ENCODE data around the gene CD84. TPM values are rescaled to one million over a fixed set of nuclear protein-coding genes. Genes with fewer than 3 reads are reported as not detected.
A peak's percentile ranks its signal among the peaks of the same experiment; 100 is the strongest.

The CD84 gene
- total and polyA plus RNA-seq, 4 experiments from 2014 or later: 15.9 to 98.9 (median 65.6) TPM

DNA sequence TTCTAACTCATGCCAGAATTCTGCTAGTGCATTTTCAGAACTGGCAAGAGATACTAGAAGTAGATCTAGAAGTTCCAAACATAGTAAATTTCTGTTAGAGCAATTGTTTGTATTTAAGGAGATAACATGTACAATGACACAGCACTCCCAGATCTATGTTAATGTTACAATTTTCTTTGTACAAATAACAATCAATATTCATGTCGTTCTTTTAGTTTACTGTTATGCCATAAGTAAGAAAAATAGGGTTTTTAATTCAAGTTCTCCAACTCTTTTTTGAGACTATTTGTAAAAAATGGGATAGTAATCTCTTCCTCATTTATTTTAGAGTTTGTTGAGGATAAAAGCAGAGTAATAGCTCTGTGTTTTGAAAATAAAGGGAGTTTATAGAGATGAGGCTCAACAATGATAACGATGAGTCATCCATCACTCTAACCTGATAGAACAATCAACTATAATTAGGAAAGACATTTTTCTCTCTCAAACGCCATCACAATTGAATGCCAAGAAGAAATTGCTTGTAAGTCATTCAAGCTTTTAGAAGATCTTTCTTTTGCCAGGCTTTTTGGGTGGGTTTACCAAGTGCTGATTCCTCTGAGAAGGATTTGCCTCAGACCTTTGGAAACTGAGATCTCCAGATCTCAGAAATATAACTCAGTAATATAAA is 638 bp downstream of the CD84 start:
- Histone ChIP-seq H3K4me3 (ENCODE audit: low read length in 2 of 2) (peak overlapping the region; percentile 73 to 80), H3K4me1 (ENCODE audit: insufficient read depth, low read length) (peaks cover 67% of the 10 kb centered on the region), H3K9me3 (ENCODE audit: control insufficient read depth in 1 of 2, low read length in 2 of 2) (no peaks in the 10 kb centered on the region), H3K27me3 (ENCODE audit: insufficient read depth, low read length) (no peaks in the 10 kb centered on the region), H3K27ac (ENCODE audit: low read depth, low read length) (peak overlapping the region; percentile 68), H3K36me3 (ENCODE audit: insufficient read depth, low read length) (no peaks in the 10 kb centered on the region)
- CTCF ChIA-PET (ENCODE audit: partially characterized antibody): interaction anchor here (0.6 to 5.1 kb wide), 13 partner anchors 12 to 150 kb away, joined by 3 to 35 read pairs (median 7); no protein-coding TSS in a partner anchor
- peak overlapping the region; percentile 88 to 98 (median 94) for H3K4me3 Mint-ChIP-seq
- DNase-seq: no peak
- no peaks in the 10 kb centered on the region for H3K27me3 Mint-ChIP-seq
- peaks cover 0 to 10% (median 4%) of the 10 kb centered on the region in 8 donors for H3K9me3 Mint-ChIP-seq
- H3K27ac Mint-ChIP-seq: peak overlapping the region; percentile 94 to 98 (median 95)
- H3K36me3 Mint-ChIP-seq: peaks cover 5 to 9% of the 10 kb centered on the region in 2 donors
- POLR2A ChIA-PET (ENCODE audit: partially characterized antibody): interaction anchor here (0.6 to 18.0 kb wide), 16 partner anchors 9 to 150 kb away, joined by 3 to 639 read pairs (median 6); partner anchors contain the start of gene SLAMF6
- H3K4me1 Mint-ChIP-seq: peaks cover 63 to 88% (median 72%) of the 10 kb centered on the region in 4 donors
- intact Hi-C loops (cut with micrococcal nuclease): loop anchor here (1.0 kb wide), 1 partner anchor 10 kb away; no protein-coding TSS in a partner anchor

DNA sequence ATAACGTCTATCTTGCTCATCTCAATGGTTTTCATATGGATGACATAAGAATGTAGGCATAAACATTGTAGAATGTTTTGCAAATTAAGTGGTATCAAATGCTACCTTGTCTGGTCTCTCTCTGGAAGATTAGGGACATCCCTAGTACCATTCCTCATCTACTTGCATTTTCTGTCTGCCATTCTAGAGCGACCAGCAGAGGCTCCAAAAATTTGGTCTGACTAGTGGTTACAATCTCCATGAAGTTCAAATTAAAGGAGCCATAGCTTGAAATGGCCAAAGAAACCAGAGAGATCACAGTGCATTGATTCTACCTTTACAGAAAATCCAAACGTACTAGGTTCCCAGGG is 1.1 kb downstream of the CD84 start:
- H3K4me3 ChIP-seq (ENCODE audit: low read length in 2 of 2): peak overlapping the region; percentile 73 to 80
- peaks cover 72% of the 10 kb centered on the region for H3K4me1 ChIP-seq (ENCODE audit: insufficient read depth, low read length)
- CTCF ChIA-PET (ENCODE audit: partially characterized antibody): interaction anchor here (0.6 to 5.1 kb wide), 15 partner anchors 10 to 149 kb away, joined by 3 to 35 read pairs (median 6); no protein-coding TSS in a partner anchor

DNA sequence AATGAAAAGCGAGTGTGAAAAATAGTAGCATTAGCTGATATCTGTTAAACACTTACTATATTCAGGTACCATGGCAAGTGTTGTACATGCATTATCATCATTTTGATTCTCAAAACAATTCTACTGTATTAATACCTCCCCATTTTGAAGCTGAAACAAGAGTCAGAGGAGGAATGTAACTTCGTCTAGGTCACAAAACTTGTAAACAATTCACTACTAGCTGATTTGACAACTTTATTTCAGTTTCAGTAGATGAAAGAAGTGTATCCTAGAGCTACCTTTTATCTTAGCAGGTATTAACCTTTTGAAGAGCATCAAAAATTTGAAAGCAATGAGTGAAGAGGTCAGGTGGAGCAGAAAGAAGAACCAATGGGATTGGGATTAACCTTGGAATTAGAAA is 1.6 kb downstream of the CD84 start:
- Mint-ChIP-seq H3K4me1 (peaks cover 64 to 92% (median 72%) of the 10 kb centered on the region in 4 donors), H3K27me3 (no peaks in the 10 kb centered on the region), H3K9me3 (peaks cover 0 to 3% (median 0%) of the 10 kb centered on the region in 8 donors), H3K4me3 (peak overlapping the region; percentile 88 to 98 (median 94)), H3K27ac (peak overlapping the region; percentile 89 to 95 (median 92)), H3K36me3 (peaks cover 5 to 15% of the 10 kb centered on the region in 2 donors)
- peak in 1 of 5 donors; percentile 27 for DNase-seq
- no peaks in the 10 kb centered on the region for H3K9me3 ChIP-seq (ENCODE audit: control insufficient read depth in 1 of 2, low read length in 2 of 2)
- peak overlapping the region; percentile 68 for H3K27ac ChIP-seq (ENCODE audit: low read depth, low read length)
- POLR2A ChIA-PET (ENCODE audit: partially characterized antibody): interaction anchor here (0.8 to 18.0 kb wide), 18 partner anchors 7 to 149 kb away, joined by 3 to 639 read pairs (median 4); partner anchors contain the start of genes SLAMF1 and SLAMF6
- H3K36me3 ChIP-seq (ENCODE audit: insufficient read depth, low read length): no peaks in the 10 kb centered on the region
- CTCF ChIA-PET (ENCODE audit: partially characterized antibody): interaction anchor here (0.8 to 5.1 kb wide), 14 partner anchors 8 to 149 kb away, joined by 3 to 35 read pairs (median 6); no protein-coding TSS in a partner anchor
- peak overlapping the region; percentile 73 to 80 for H3K4me3 ChIP-seq (ENCODE audit: low read length in 2 of 2)
- H3K4me1 ChIP-seq (ENCODE audit: insufficient read depth, low read length): peaks cover 77% of the 10 kb centered on the region
- intact Hi-C loops (cut with micrococcal nuclease): loop anchor here (2.0 kb wide), 2 partner anchors 17 to 37 kb away; no protein-coding TSS in a partner anchor
- H3K27me3 ChIP-seq (ENCODE audit: insufficient read depth, low read length): no peaks in the 10 kb centered on the region

More for the DNA sequence above, 1.1 kb downstream of the CD84 start:
- Histone ChIP-seq H3K36me3 (ENCODE audit: insufficient read depth, low read length) (no peaks in the 10 kb centered on the region), H3K9me3 (ENCODE audit: control insufficient read depth in 1 of 2, low read length in 2 of 2) (no peaks in the 10 kb centered on the region), H3K27ac (ENCODE audit: low read depth, low read length) (peak overlapping the region; percentile 68), H3K27me3 (ENCODE audit: insufficient read depth, low read length) (no peaks in the 10 kb centered on the region)
- H3K9me3 Mint-ChIP-seq: peaks cover 0 to 5% (median 1%) of the 10 kb centered on the region in 8 donors
- H3K36me3 Mint-ChIP-seq: peaks cover 7 to 13% of the 10 kb centered on the region in 2 donors
- DNase-seq: peak in 1 of 5 donors; percentile 26
- POLR2A ChIA-PET (ENCODE audit: partially characterized antibody): interaction anchor here (0.6 to 18.0 kb wide), 19 partner anchors 7 to 149 kb away, joined by 3 to 639 read pairs (median 4); partner anchors contain the start of genes SLAMF1 and SLAMF6
- peak overlapping the region; percentile 88 to 98 (median 94) for H3K4me3 Mint-ChIP-seq
- peak overlapping the region; percentile 94 to 98 (median 95) for H3K27ac Mint-ChIP-seq
- peaks cover 64 to 88% (median 73%) of the 10 kb centered on the region in 4 donors for H3K4me1 Mint-ChIP-seq
- H3K27me3 Mint-ChIP-seq: no peaks in the 10 kb centered on the region
- intact Hi-C loops (cut with micrococcal nuclease): no loop called here

DNA sequence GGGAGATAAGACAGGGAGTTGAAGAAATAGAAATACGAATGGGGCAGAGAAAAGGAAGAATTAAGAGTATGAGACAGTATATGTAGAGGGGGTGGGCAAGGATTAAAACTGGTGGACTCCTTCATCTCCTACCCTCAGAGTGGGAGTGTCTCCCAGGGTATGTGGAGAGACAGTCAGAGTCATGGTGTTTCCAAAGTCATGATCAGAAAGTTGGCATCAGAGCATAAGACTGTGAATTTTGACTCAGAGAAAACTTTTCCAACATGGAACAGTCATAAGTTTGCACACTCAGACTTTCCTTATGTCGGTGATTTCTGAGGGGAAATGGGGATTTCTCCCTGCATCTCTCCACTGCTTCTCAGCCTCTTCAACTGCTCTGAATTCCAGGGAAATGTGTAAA is 2.4 kb downstream of the CD84 start:
- peaks cover 83% of the 10 kb centered on the region for H3K4me1 ChIP-seq (ENCODE audit: insufficient read depth, low read length)
- peaks cover 0 to under 1% (median 0%) of the 10 kb centered on the region in 8 donors for H3K9me3 Mint-ChIP-seq

DNA sequence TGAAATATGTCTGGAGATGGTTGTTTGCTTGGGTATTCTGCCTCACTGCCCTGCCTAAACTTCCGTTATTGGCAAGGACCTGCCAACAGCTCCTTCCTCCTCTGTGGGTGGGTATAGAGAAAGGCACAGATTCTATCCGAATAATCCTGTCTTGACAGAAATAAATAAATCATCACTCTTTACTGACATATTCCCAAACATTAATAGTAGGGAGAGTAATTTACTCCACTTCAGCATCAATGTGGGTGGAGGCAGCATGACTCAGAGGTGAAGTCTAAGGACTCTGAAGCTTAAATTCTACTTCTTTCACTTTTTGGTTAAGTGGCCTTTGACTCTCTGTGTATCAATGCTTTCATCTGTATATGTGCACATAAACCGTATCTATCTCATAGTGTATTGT is 2.9 kb downstream of the CD84 start:
- DNase-seq: peak in 2 of 5 donors; percentile 30 to 48
- intact Hi-C loops (cut with micrococcal nuclease): loop anchor here (2.0 kb wide), 2 partner anchors 16 to 36 kb away; no protein-coding TSS in a partner anchor
- H3K4me3 ChIP-seq (ENCODE audit: low read length in 2 of 2): peak overlapping the region; percentile 73 to 80

More for the DNA sequence above, 2.4 kb downstream of the CD84 start:
- peak in 1 of 5 donors; percentile 53 for DNase-seq
- H3K4me3 Mint-ChIP-seq: peak overlapping the region; percentile 88 to 98 (median 94)
- peak overlapping the region; percentile 73 to 80 for H3K4me3 ChIP-seq (ENCODE audit: low read length in 2 of 2)
- POLR2A ChIA-PET (ENCODE audit: partially characterized antibody): interaction anchor here (1.1 to 18.0 kb wide), 10 partner anchors 7 to 148 kb away, joined by 4 to 639 read pairs (median 22); partner anchors contain the start of genes SLAMF1 and SLAMF6
- H3K27ac Mint-ChIP-seq: peak overlapping the region; percentile 89 to 95 (median 92)
- peaks cover 12 to 20% of the 10 kb centered on the region in 2 donors for H3K36me3 Mint-ChIP-seq
- intact Hi-C loops (cut with micrococcal nuclease): loop anchor here (2.0 kb wide), 2 partner anchors 16 to 36 kb away; no protein-coding TSS in a partner anchor
- H3K36me3 ChIP-seq (ENCODE audit: insufficient read depth, low read length): no peaks in the 10 kb centered on the region
- H3K27ac ChIP-seq (ENCODE audit: low read depth, low read length): peak overlapping the region; percentile 68
- H3K4me1 Mint-ChIP-seq: peaks cover 66 to 98% (median 74%) of the 10 kb centered on the region in 4 donors
- CTCF ChIA-PET (ENCODE audit: partially characterized antibody): interaction anchor here (0.8 to 5.1 kb wide), 12 partner anchors 9 to 148 kb away, joined by 3 to 35 read pairs (median 7); no protein-coding TSS in a partner anchor
- no peaks in the 10 kb centered on the region for H3K27me3 Mint-ChIP-seq
- no peaks in the 10 kb centered on the region for H3K27me3 ChIP-seq (ENCODE audit: insufficient read depth, low read length)
- no peaks in the 10 kb centered on the region for H3K9me3 ChIP-seq (ENCODE audit: control insufficient read depth in 1 of 2, low read length in 2 of 2)

DNA sequence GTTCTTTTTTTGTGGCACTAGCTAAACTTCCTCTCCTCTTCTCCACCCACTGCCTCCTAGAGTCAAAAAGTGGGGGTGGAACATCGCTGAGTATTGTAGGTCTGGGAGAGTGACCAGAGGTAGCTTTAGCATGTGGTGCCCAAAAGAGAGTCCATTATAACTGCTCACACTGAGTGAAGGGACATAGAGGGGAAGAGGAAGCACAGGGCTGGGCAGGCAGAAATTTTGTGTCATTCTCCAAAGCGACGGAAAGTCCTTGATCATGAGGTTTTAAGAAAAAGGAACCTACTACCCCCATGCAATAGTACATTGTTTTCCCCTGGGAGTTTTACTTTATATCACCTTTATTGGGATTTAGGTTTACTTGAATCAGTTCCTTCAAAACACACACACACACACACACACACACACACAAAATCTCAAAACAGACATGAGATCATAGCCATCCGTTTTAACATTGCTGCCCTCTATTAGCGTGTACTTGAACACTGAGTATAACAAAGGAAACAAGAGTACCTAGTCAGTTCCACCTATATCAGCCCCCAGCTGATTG is 4.1 kb downstream of the CD84 start:
- peak overlapping the region; percentile 68 for H3K27ac ChIP-seq (ENCODE audit: low read depth, low read length)
- no peaks in the 10 kb centered on the region for H3K36me3 ChIP-seq (ENCODE audit: insufficient read depth, low read length)
- ChIA-PET CTCF (ENCODE audit: partially characterized antibody) (interaction anchor here (1.1 to 5.1 kb wide), 9 partner anchors 9 to 193 kb away, joined by 3 to 35 read pairs (median 6); no protein-coding TSS in a partner anchor), POLR2A (ENCODE audit: partially characterized antibody) (interaction anchor here (0.7 to 18.0 kb wide), 11 partner anchors 10 to 152 kb away, joined by 3 to 639 read pairs (median 4); partner anchors contain the start of genes SLAMF1 and SLAMF6)
- Mint-ChIP-seq H3K4me1 (peaks cover 64 to 94% (median 73%) of the 10 kb centered on the region in 4 donors), H3K27me3 (no peaks in the 10 kb centered on the region), H3K4me3 (peak overlapping the region; percentile 83 to 98 (median 94)), H3K36me3 (peaks cover 23 to 31% of the 10 kb centered on the region in 2 donors), H3K27ac (peak overlapping the region; percentile 89 to 95 (median 92)), H3K9me3 (peaks cover 0 to 3% (median 0%) of the 10 kb centered on the region in 8 donors)
- peaks cover 83% of the 10 kb centered on the region for H3K4me1 ChIP-seq (ENCODE audit: insufficient read depth, low read length)
- H3K9me3 ChIP-seq (ENCODE audit: control insufficient read depth in 1 of 2, low read length in 2 of 2): no peaks in the 10 kb centered on the region
- peak in 2 of 5 donors; percentile 26 to 49 for DNase-seq
- H3K27me3 ChIP-seq (ENCODE audit: insufficient read depth, low read length): no peaks in the 10 kb centered on the region
- intact Hi-C loops (cut with micrococcal nuclease): no loop called here
- H3K4me3 ChIP-seq (ENCODE audit: low read length in 2 of 2): peak overlapping the region; percentile 15 to 80

More for the DNA sequence above, 2.9 kb downstream of the CD84 start:
- Mint-ChIP-seq H3K4me3 (peak overlapping the region; percentile 88 to 98 (median 94)), H3K27me3 (no peaks in the 10 kb centered on the region), H3K9me3 (no peaks in the 10 kb centered on the region), H3K4me1 (peaks cover 65 to 98% (median 74%) of the 10 kb centered on the region in 4 donors), H3K27ac (peak overlapping the region; percentile 89 to 95 (median 92)), H3K36me3 (peaks cover 16 to 24% of the 10 kb centered on the region in 2 donors)
- Histone ChIP-seq H3K27me3 (ENCODE audit: insufficient read depth, low read length) (no peaks in the 10 kb centered on the region), H3K27ac (ENCODE audit: low read depth, low read length) (peak overlapping the region; percentile 68), H3K4me1 (ENCODE audit: insufficient read depth, low read length) (peaks cover 83% of the 10 kb centered on the region), H3K36me3 (ENCODE audit: insufficient read depth, low read length) (no peaks in the 10 kb centered on the region), H3K9me3 (ENCODE audit: control insufficient read depth in 1 of 2, low read length in 2 of 2) (no peaks in the 10 kb centered on the region)
- CTCF ChIA-PET (ENCODE audit: partially characterized antibody): interaction anchor here (0.8 to 5.1 kb wide), 9 partner anchors 10 to 148 kb away, joined by 3 to 35 read pairs (median 6); no protein-coding TSS in a partner anchor
- POLR2A ChIA-PET (ENCODE audit: partially characterized antibody): interaction anchor here (1.1 to 18.0 kb wide), 7 partner anchors 8 to 133 kb away, joined by 3 to 639 read pairs (median 34); partner anchors contain the start of gene SLAMF6
